CD4-positive, alpha-beta T cell treated with Interleukin-4 for 4 hours (primary cell): ENCODE data around the gene ARMH2.
A peak's percentile ranks its signal among the peaks of the same experiment; 100 is the strongest.
"Not testable (repeated sequence)": the region's sequence is repeated elsewhere in the genome, so short reads cannot be mapped to it uniquely, and the experiment has no call there.

ENCODE experiments used
- DNase-seq: peaks from one replicate; pipeline ENCODE4 v3.0.0-alpha.2; 2020

The ARMH2 gene

GRCh38 chr6:24809728-24810127 lies 11.0 kb upstream of the ARMH2 start:
- DNase-seq, result no peak

- DNase-seq, result no peak
Measured at GRCh38 chr6:24807584-24807983, 8.9 kb upstream of the ARMH2 start.

- DNase-seq, result no peak
Measured at GRCh38 chr6:24802271-24803059, 3.7 kb upstream of the ARMH2 start.

- no peak for DNase-seq
Measured at GRCh38 chr6:24799541-24799915, 811 bp upstream of the ARMH2 start.

GRCh38 chr6:24797596-24798216 lies 1.0 kb downstream of the ARMH2 start:
- no peak for DNase-seq

GRCh38 chr6:24796616-24797290 lies 2.0 kb downstream of the ARMH2 start:
- no peak for DNase-seq

GRCh38 chr6:24795106-24795505 lies 3.6 kb downstream of the ARMH2 start:
- DNase-seq, result no peak

GRCh38 chr6:24788031-24788665 lies 10.6 kb downstream of the ARMH2 start:
- DNase-seq, result no peak

- no peak for DNase-seq
Measured at GRCh38 chr6:24780206-24780605, 18.5 kb downstream of the ARMH2 start.

GRCh38 chr6:24779416-24780016 lies 19.2 kb downstream of the ARMH2 start:
- DNase-seq, result no peak

- DNase-seq, result no peak
Measured at GRCh38 chr6:24778878-24779277, 19.8 kb downstream of the ARMH2 start.

GRCh38 chr6:24778121-24778520 lies 20.6 kb downstream of the ARMH2 start:
- DNase-seq, result no peak

- DNase-seq, result no peak
Measured at GRCh38 chr6:24777227-24777626, 21.5 kb downstream of the ARMH2 start.

GRCh38 chr6:24775520-24776058 lies 23.1 kb downstream of the ARMH2 start:
- peak; percentile 36 for DNase-seq

- DNase-seq, result peak; percentile 94
Measured at GRCh38 chr6:24774696-24775519, 23.8 kb downstream of the ARMH2 start, which contains the start of gene GMNN. Gene GMNN (plus strand): TSS chr6:24774937. CDS start chr6:24777247, 2,310 bp downstream.

- no peak for DNase-seq
Measured at GRCh38 chr6:24768361-24768760, 30.4 kb downstream of the ARMH2 start.

GRCh38 chr6:24766680-24767462 lies 31.8 kb downstream of the ARMH2 start:
- peak; percentile 46 for DNase-seq

- DNase-seq, result not testable (repeated sequence)
Measured at GRCh38 chr6:24765968-24766367, 32.7 kb downstream of the ARMH2 start.

GRCh38 chr6:24764833-24765828 lies 33.6 kb downstream of the ARMH2 start:
- not testable (repeated sequence) for DNase-seq

GRCh38 chr6:24763578-24763977 lies 35.1 kb downstream of the ARMH2 start:
- DNase-seq, result no peak
